ENCODE data around the gene WDR7.

The WDR7 gene

DNA sequence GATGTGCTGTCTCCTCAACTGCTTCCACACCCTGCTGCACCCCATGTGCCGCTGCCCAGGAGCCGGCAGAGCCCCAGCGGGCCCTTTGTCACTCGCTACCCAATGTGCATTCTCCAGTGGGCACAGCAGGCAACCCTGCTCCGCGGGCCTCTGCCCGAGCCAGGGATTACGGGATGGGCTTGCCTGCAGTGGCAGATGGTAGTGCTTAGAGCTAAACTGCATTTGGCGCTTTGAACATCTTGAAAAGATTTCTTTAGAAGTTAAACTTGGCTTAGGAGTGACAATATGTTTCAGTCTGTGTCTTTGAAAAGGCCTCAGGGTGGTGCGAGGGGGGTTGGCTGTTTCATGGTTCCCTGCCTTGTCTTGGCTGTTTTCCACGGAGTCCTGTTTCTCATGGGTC is 411.7 kb downstream of the WDR7 start:
- no peak for DNase-seq (ENCODE audit: extremely low spot score)
- CTCF ChIA-PET, result no interaction called here
- POLR2A ChIA-PET, result no interaction called here
- TF ChIP-seq ZNF384 (IDR thresholded peaks at IDR 0.05) (no peak), L3MBTL2 (conservative IDR thresholded peaks at IDR 0.05) (no peak), LEF1 (IDR thresholded peaks at IDR 0.05; ENCODE audit: borderline replicate concordance) (no peak), BHLHE40 (IDR thresholded peaks at IDR 0.05; ENCODE audit: borderline replicate concordance) (no peak), TARDBP (IDR thresholded peaks at IDR 0.05) (no peak), SUZ12 (IDR thresholded peaks at IDR 0.05) (no peak), FOXK2 (IDR thresholded peaks at IDR 0.05) (no peak), NFRKB (IDR thresholded peaks at IDR 0.05) (no peak), HDGF (IDR thresholded peaks at IDR 0.05; ENCODE audit: borderline replicate concordance) (no peak), SP1 (IDR thresholded peaks at IDR 0.05) (no peak), CTBP1 (IDR thresholded peaks at IDR 0.05; ENCODE audit: borderline replicate concordance) (no peak), ELF4 (IDR thresholded peaks at IDR 0.05) (no peak), FOXM1 (IDR thresholded peaks at IDR 0.05; ENCODE audit: borderline replicate concordance) (no peak), FOXA1 (IDR thresholded peaks at IDR 0.05) (no peak), ARNT (IDR thresholded peaks at IDR 0.05) (no peak)
- TF ChIP-seq, protein P1, sequence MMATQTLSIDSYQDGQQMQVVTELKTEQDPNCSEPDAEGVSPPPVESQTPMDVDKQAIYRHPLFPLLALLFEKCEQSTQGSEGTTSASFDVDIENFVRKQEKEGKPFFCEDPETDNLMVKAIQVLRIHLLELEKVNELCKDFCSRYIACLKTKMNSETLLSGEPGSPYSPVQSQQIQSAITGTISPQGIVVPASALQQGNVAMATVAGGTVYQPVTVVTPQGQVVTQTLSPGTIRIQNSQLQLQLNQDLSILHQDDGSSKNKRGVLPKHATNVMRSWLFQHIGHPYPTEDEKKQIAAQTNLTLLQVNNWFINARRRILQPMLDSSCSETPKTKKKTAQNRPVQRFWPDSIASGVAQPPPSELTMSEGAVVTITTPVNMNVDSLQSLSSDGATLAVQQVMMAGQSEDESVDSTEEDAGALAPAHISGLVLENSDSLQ (IDR thresholded peaks at IDR 0.05), result no peak

DNA sequence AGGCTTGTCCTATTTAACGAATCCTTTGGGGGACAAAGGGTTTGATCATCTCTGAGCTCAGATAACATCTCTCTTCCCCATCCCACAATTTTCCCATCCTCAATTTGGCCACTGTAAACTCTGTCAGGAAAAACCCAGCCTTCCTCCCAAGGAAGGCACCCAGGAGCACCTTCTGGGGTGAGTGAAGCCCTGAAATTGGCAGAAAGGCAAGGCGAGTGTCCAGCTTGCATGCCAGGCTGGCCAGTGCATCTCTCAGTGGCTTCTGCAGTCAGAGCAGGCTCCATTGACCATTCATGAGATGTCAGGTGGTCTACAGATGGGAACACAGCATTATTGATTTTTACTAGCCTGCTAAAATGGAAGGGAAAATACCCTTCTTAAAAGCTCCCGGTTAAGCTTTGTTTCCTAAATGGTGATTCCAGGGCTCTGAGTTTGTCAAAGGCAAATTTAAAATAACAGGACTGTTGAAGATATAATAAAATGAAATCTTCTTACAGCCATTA is 412.5 kb downstream of the WDR7 start:
- TF ChIP-seq SP1 (IDR thresholded peaks at IDR 0.05), result no peak
- TF ChIP-seq, protein P1 (IDR thresholded peaks at IDR 0.05), result no peak
- no peak for TF ChIP-seq FOXK2 (IDR thresholded peaks at IDR 0.05)
- no peak for TF ChIP-seq NFRKB (IDR thresholded peaks at IDR 0.05)
- no peak for TF ChIP-seq ELF4 (IDR thresholded peaks at IDR 0.05)
- no peak for TF ChIP-seq ARNT (IDR thresholded peaks at IDR 0.05)
- CTCF ChIA-PET, result no interaction called here
- no peak for DNase-seq (ENCODE audit: extremely low spot score)
- POLR2A ChIA-PET, result no interaction called here

GRCh38 chr18:57073501-57074187 is 422.5 kb downstream of the WDR7 start:
- CTCF ChIA-PET, result no interaction called here

GRCh38 chr18:57075716-57076400 is 424.7 kb downstream of the WDR7 start:
- POLR2A ChIA-PET, result no interaction called here
- TF ChIP-seq LEF1 (IDR thresholded peaks at IDR 0.05; ENCODE audit: borderline replicate concordance) (no peak), ELF4 (IDR thresholded peaks at IDR 0.05) (no peak), CTBP1 (IDR thresholded peaks at IDR 0.05; ENCODE audit: borderline replicate concordance) (no peak), FOXA1 (IDR thresholded peaks at IDR 0.05) (no peak), HDGF (IDR thresholded peaks at IDR 0.05; ENCODE audit: borderline replicate concordance) (no peak), BHLHE40 (IDR thresholded peaks at IDR 0.05; ENCODE audit: borderline replicate concordance) (no peak), FOXK2 (IDR thresholded peaks at IDR 0.05) (no peak), ARNT (IDR thresholded peaks at IDR 0.05) (no peak), SP1 (IDR thresholded peaks at IDR 0.05) (no peak), TARDBP (IDR thresholded peaks at IDR 0.05) (no peak), L3MBTL2 (conservative IDR thresholded peaks at IDR 0.05) (no peak)
- no peak for DNase-seq (ENCODE audit: extremely low spot score)
- CTCF ChIA-PET, result no interaction called here

More at GRCh38 chr18:57073501-57074187, 422.5 kb downstream of the WDR7 start:
- no peak for DNase-seq (ENCODE audit: extremely low spot score)
- POLR2A ChIA-PET, result no interaction called here
- TF ChIP-seq, protein P1 (IDR thresholded peaks at IDR 0.05), result no peak
- no peak for TF ChIP-seq SUZ12 (IDR thresholded peaks at IDR 0.05)

- ChIA-PET CTCF (no interaction called here), POLR2A (no interaction called here)
- no peak for TF ChIP-seq TARDBP (IDR thresholded peaks at IDR 0.05)
- no peak for TF ChIP-seq CTBP1 (IDR thresholded peaks at IDR 0.05; ENCODE audit: borderline replicate concordance)
- no peak for TF ChIP-seq ARNT (IDR thresholded peaks at IDR 0.05)
- TF ChIP-seq FOXK2 (IDR thresholded peaks at IDR 0.05), result no peak
- no peak for TF ChIP-seq NFRKB (IDR thresholded peaks at IDR 0.05)
- no peak for TF ChIP-seq SUZ12 (IDR thresholded peaks at IDR 0.05)
- no peak for TF ChIP-seq BHLHE40 (IDR thresholded peaks at IDR 0.05; ENCODE audit: borderline replicate concordance)
- TF ChIP-seq L3MBTL2 (conservative IDR thresholded peaks at IDR 0.05), result no peak
- TF ChIP-seq LEF1 (IDR thresholded peaks at IDR 0.05; ENCODE audit: borderline replicate concordance), result no peak
- no peak for TF ChIP-seq ZNF384 (IDR thresholded peaks at IDR 0.05)
- TF ChIP-seq ELF4 (IDR thresholded peaks at IDR 0.05), result no peak
- TF ChIP-seq HDGF (IDR thresholded peaks at IDR 0.05; ENCODE audit: borderline replicate concordance), result no peak
- no peak for TF ChIP-seq FOXM1 (IDR thresholded peaks at IDR 0.05; ENCODE audit: borderline replicate concordance)
- no peak for DNase-seq (ENCODE audit: extremely low spot score)
Measured at GRCh38 chr18:57077005-57077765, 426.0 kb downstream of the WDR7 start.
